Fibroblast of skin of left quadriceps (primary cell): ENCODE results near the gene SLC9A8.
"Not testable (repeated sequence)": the region's sequence is repeated elsewhere in the genome, so short reads cannot be mapped to it uniquely, and the experiment has no call there.

Source experiments
- DNase-seq, 2 experiments: peaks; one replicate each; pipeline ENCODE4 v3.0.0-alpha.2; 2013; ENCODE audit warnings: low read depth in 2 of 2

Gene SLC9A8

GRCh38 chr20:49893242-49894072 is 80.8 kb downstream of the SLC9A8 start:
- DNase-seq = no peak

DNA sequence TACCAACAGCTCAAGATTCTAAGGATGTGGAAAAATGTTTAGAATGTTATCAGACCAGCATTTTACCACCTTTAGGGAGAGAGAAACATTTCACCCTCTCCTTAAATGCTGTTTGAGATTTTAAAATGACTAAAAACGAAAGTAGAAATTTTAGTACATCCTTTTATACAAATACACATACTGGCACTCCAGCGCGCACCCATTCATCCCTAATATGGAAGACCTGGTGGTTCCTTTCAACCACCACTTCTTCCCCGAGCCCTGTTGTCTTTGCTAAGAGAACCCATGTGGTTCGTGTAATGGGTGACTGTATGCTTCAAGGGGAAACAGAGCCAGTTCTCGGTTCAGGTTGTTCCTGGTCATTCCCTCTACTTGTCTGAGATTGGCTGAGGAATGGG is 81.4 kb downstream of the SLC9A8 start:
- no peak for DNase-seq

DNA sequence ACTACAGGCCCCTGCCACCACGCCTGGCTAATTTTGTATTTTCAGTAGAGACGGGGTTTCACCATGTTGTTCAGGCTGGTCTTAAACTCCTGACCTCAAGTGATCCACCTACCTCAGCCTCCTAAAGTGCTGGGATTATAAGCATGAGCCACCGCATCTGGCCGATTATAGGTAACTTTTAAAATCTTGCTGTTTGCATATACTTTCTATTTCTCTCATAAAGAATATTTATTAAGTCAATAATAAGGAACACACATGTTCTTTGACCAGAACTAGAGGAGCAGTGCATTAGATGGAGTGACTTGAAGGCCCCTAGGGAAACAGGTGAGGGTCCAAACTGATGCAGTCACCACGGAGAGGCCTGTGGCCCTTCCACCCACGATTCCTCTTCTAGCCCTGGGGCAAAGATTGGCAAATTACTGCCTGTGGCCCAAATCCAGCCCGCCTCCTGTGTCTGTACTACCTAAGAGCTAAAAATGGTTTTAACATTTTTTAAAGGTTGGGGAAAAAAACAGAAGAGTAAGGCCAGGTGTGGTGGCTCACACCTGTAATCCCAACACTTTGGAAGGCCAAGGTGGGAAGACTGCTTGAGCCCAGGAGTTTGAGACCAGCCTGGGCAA is 83.0 kb downstream of the SLC9A8 start:
- DNase-seq = not testable (repeated sequence)

DNA sequence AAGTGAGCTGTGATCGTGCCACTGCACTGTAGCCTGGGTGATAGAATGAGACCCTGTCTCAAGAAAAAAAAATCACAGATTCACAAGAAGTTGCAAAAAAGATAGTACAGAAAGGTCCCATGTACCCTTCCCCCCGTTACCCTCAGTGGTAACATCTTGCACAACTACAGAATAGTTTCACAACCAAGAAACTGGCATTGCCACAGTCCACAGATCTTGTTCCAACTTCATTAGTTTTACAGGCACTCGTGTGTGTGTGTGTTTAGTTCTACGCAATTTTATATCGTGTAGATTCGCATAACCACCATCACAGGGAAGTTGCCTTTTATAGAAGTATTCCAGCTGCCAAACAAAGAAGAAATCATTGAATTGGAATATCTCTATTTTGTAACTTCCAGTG is 83.6 kb downstream of the SLC9A8 start:
- DNase-seq = no peak

DNA sequence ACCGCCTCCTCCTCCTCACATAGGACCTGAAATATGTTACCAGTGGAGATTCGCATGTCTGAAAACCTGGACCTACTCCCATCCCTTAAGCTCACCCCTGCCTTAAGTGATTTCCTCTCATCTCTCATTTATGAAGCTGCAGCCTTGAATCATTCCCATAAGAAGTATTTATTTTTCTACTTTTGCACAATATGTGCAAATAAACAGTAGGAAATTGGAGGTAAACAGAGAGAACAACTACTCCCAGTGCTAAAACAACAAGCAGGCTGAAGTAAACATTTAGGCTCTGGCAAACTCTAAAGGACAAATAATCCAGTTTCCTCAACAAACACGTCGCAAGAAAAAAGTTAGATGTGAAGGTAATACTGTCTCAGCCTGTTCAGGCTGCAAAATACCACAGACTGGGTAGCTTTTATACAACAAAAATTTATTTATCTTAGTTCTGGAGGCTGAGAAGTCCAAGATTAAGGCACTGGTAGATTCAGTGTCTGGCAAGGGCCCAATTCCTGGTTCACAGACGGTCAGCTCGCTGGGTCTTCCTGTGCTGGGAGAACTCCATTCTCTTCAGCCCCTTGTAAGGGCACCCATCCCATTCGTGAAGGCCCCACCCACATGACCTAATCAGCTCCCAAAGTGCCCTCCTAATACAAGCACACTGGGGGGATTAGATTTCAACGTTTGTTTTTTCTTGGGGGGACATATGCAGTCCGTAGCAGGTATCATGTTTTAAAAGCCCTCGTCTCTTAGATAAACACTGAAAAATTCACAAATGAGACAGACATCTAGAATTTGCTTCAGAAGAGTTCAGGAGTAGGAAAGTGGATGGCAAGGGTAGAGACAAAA is 87.1 kb downstream of the SLC9A8 start:
- DNase-seq = no peak

DNA sequence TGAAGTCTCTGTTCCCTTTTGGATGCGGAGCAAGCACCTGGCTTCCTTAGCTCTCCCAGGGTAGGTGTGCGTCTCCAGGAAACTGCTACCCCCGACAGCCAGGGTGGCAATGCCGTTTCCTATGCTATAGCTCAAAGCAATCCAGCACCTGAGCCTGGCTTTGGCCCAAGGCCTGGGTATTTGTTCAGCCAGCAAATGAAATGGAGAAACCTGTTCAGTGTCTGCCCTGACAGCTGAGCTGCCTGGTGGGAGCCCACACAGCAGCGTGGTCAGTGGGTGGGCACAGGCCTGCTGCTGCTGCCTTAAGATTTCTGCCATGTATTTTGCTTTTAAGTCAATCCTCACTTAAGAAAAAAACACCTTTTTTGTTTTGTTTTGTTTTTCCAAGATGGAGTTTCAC is 89.0 kb downstream of the SLC9A8 start:
- DNase-seq = no peak

DNA sequence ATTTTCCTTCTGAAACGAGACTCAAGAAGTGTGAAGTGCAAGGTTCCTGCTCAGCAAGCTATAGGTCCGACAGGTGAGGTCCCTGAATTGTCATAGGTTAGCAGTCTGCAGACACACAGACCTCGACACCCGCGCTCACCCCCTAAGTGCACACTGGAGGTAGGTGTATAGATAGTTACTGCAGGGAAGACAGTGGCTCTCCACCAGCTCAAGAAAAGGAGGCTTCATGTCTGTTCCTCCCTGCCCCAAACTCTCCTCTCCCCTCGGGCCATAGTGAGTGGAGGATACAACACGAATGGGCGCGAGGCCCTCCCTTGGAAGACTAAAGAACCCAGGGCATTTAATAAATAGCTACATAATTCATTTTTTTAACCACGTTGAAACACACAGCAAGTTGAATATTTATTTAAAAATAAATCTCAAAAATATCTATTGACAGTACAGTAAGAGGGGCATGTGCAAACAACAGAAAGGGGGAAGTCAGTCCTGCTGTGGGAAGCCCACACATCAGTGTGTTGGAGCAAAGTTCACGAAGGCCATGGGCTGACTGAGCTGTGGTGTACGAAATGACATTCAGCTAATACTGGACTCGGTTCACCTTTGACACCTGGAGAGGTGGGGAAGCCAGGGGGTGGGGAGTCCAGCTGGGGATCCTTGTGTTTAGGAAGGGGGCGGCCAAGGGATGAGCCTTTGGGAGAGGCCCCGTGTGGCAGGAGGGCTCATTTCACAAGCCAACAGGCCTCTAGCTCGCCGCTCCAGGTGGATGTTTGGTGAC is 92.0 kb downstream of the SLC9A8 start:
- DNase-seq = no peak

DNA sequence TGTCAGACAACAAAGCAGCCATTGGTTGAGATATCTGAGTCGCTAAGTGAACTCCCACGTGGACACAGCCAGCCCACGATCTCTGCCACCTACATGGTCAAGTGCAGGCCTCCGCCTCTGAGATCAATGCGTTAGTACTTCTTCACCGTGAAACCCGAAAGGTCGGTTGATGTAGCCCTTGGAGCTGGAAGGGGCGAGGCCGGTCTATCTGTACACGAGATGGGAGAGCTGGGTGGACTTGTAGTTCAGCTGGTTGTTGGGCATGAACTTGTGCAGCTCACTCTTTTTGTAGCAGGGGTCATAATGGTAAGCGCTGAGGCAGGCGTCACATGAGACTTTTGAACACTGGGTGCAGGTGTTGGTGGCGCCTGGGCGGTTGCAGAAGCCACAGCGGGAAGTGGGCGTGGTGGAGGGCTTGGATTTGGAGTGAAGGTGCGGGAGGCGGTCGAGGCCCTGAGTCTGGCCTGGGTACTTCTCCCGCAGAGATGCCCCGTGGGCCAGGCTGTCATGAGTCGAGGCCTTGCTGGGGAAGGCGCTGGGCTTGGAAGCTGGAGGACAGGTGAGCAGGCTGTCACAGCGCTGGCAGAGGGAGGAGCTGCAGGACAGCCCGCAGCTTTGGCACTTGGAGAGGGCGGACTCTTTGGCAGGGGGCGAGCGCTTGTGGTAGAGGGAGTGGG is 92.9 kb downstream of the SLC9A8 start:
- DNase-seq = no peak

DNA sequence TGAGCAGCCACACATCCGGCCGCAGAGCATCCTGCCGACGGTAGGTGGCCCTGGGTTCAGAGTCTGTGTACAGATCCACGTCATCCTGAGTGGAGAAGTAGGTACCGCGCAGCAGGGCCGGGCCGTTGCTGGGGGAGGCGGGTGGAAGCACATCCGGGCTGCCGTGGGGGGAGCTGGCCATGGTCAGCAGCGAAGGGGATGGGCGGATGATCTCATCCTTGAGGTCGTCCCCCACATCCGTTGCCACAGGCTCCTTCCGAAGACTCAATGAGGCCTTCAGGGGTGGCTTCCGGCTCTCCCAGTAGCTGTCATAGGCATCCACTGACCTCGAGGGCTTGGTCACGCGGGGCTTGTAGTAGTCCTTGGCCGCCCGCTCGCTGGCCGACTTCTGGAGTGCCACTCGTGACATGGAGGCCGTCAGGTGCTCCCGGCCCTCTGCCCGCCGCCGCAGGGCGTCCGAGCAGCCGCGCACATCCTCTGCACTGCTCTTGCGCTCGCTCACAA is 93.5 kb downstream of the SLC9A8 start:
- DNase-seq = no peak

GRCh38 chr20:49906615-49907154 is 94.1 kb downstream of the SLC9A8 start:
- no peak for DNase-seq

DNA sequence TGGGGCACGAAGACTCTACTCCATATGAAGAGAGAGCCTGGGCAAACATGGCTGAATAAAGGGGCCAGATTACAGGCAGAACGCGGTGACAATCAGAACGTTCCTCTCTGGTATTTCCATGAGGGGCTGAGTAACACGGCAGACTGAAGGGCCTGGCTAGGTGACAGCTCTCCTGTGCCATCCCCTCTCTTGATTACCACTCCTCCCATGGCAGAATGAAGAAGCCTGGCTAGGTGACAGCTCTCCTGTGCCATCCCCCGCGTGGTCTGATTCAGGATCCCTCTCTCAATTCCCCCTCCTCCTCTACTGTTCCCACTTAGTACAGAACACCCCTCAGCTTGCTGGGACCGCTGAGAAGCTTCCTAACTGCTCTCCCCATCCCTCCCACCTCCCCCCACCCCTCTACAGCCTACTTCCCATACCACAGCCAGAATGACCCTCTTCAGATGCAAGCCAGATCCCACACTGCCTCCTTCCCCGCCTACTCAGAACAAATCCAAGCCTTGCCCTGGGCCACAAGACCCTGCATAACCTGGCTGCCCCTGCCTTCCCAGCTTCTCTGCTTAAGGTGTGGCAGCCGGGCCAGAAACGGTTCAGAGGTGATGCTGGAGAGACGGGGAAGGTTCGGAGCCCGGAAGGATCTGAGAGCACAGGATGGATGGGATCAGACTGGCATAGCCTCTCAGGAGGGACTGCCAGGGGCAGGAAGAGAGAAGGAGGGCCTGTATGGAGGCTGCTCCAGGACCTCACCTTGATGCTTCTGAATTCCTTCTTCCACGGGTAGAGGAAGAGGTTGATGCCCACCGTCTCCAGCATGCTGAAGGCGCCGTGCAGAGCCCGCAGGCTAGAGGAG is 95.0 kb downstream of the SLC9A8 start:
- DNase-seq = no peak

DNA sequence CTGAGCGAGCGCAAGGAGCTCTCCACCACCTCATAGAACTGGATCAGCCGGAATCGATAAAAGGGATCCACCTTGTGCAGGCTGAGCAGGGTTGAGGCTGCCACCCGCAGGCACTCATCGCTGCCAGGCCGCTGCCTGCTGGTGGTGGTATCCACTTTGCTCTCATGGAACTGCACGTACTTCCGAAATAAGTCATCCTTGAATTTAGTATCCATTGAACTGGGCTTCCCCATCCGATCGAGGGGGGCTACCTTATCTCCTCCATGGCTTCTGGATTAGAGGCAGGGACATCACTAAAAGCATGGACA is 95.6 kb downstream of the SLC9A8 start:
- no peak for DNase-seq

- no peak for DNase-seq
Observed at GRCh38 chr20:49909499-49910339, 97.1 kb downstream of the SLC9A8 start.

DNA sequence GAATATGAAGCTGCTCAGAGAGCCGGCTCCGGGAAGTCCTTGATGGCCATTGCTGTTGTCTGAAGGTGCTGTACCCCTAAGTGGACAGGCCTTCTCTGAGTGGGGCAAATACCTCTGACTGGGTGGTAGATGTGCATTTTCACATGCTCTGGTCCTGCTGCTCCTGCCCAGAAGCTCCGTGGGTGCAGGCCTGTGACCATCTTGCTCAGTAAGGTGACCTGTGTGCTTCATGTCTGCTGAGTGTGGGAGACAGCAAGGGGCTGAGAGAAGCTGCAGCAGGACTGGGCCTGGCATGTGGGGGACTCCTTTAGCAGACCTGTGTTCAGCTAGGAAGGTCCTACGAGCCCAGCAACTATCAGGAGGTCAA is 97.7 kb downstream of the SLC9A8 start:
- DNase-seq = no peak

GRCh38 chr20:49913399-49914047 is 100.9 kb downstream of the SLC9A8 start:
- no peak for DNase-seq

- DNase-seq = no peak
Observed at GRCh38 chr20:49914310-49915117, 101.9 kb downstream of the SLC9A8 start.

DNA sequence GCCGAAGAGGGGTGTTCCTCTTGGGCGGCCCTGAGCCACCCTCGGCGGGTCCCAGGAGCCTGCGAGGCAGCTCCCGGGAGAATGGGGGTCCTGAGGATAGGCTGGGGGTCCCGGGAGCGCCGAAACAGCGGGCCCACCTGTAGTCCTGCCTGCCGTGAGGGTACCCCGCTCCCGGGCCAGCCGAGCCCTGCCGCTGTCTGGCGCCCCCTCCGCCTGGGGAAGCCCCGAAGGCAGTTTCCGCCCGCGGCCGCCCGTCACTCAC is 102.4 kb downstream of the SLC9A8 start:
- no peak for DNase-seq
